Endothelial cell of umbilical vein (primary cell): ENCODE measurements around the gene RPAP3. TPM values are rescaled to one million over a fixed set of nuclear protein-coding genes. Genes with fewer than 3 reads are reported as not detected.

ENCODE experiments used
- BruUV-seq: library from RNA; stranded (reverse); fragments of 400-500 nt; replicated peaks from 2 replicates; lab custom pipeline; 2021; lab: Mats Ljungman, UMichigan
- CTCF ChIA-PET: fragments of 300-600, 350-600 bp; sonication (Branson Sonifier 250); formaldehyde crosslinking; loops from one replicate; lab custom pipeline; 2021; ENCODE audit warnings: antibody characterized with exemption, inconsistent platforms; lab: Charles Lee
- POLR2A ChIA-PET: fragments of 300-600, 350-600 bp; sonication (Branson Sonifier 250); formaldehyde crosslinking; loops from one replicate; lab custom pipeline; 2021; ENCODE audit warnings: antibody characterized with exemption, inconsistent platforms; lab: Charles Lee
- DNase-seq: peaks from one replicate; pipeline ENCODE4 v3.0.0-alpha.2; 2011; ENCODE audit warnings: low read depth, low spot score
- FAIRE-seq: peaks from 2 replicates; lab custom pipeline; 2011; peaks lifted over from hg19 to GRCh38; lab: Jason Lieb, UNC
- H2AFZ ChIP-seq: 2 replicates; pipeline ENCODE4 v1.6.0; 2012; ENCODE audit warnings: low read depth, low read length, control low read depth, inconsistent platforms
- H3K27ac ChIP-seq: 2 replicates; pipeline ENCODE4 v1.5.1; 2011; ENCODE audit warnings: low read depth, mild to moderate bottlenecking, control low read depth, low read length, moderate library complexity; ENCODE audit not compliant: insufficient read depth
- H3K27me3 ChIP-seq, 2 experiments: 2 replicates each; pipeline versions ENCODE4 v1.6.0 to v1.6.1; 2011; ENCODE audit warnings: low read length in 2 of 2, mixed read lengths in 1 of 2; ENCODE audit not compliant: control insufficient read depth in 2 of 2, insufficient read depth in 2 of 2
- H3K36me3 ChIP-seq, 2 experiments: 2 replicates in 1 of 2; 3 replicates in 1 of 2; pipeline ENCODE4 v1.5.1; 2011; ENCODE audit warnings: low read length in 2 of 2, mild to moderate bottlenecking in 1 of 2, moderate library complexity in 1 of 2; ENCODE audit not compliant: control insufficient read depth in 2 of 2, insufficient read depth in 2 of 2; ENCODE audit errors: extremely low read depth in 1 of 2
- H3K4me1 ChIP-seq: 3 replicates; pipeline ENCODE4 v1.5.1; 2011; ENCODE audit warnings: mild to moderate bottlenecking, low read length; ENCODE audit not compliant: control insufficient read depth, insufficient read depth; ENCODE audit errors: extremely low read depth
- H3K4me2 ChIP-seq: 2 replicates; pipeline ENCODE4 v1.6.1; 2011; ENCODE audit warnings: low read length, control low read depth, mixed read lengths; ENCODE audit not compliant: insufficient read depth
- H3K4me3 ChIP-seq, 3 experiments: fragments of 200-600 bp in 1 of 3; sonication (generic), shearing (Covaris generic) in 1 of 3; replicated peaks in 1 of 3; 2 replicates each; pipeline ENCODE4 v1.5.1; 2011 to 2016; ENCODE audit warnings: control low read depth in 3 of 3, low read length in 3 of 3, mild to moderate bottlenecking in 2 of 3, inconsistent platforms in 1 of 3, low read depth in 1 of 3, moderate library complexity in 1 of 3; ENCODE audit not compliant: insufficient read depth in 1 of 3
- H3K79me2 ChIP-seq: 2 replicates; pipeline ENCODE4 v1.6.0; 2012; ENCODE audit warnings: low read length, inconsistent platforms; ENCODE audit not compliant: control insufficient read depth, insufficient read depth
- H3K9ac ChIP-seq: replicated peaks from 2 replicates; pipeline ENCODE3; 2011; ENCODE audit warnings: low read length, control low read depth; ENCODE audit not compliant: insufficient read depth; ENCODE audit errors: extremely low read depth
- H3K9me1 ChIP-seq: replicated peaks from 3 replicates; pipeline ENCODE4 v1.6.0; 2011; ENCODE audit warnings: mild to moderate bottlenecking, low read length; ENCODE audit not compliant: control insufficient read depth, insufficient read depth; ENCODE audit errors: extremely low read depth
- H3K9me3 ChIP-seq: replicated peaks from 2 replicates; pipeline ENCODE4 v1.5.1; 2012; ENCODE audit warnings: low read length, inconsistent platforms; ENCODE audit not compliant: control insufficient read depth, insufficient read depth
- H4K20me1 ChIP-seq: replicated peaks from 2 replicates; pipeline ENCODE3; 2011; ENCODE audit warnings: mild to moderate bottlenecking, low read length; ENCODE audit not compliant: control insufficient read depth, insufficient read depth; ENCODE audit errors: extremely low read depth
- CTCF ChIP-seq, 2 donors: IDR thresholded peaks; 1 replicate in 1 of 2; 2 replicates in 1 of 2; pipeline ENCODE4 v1.5.1; 2011; ENCODE audit warnings: low read length in 2 of 2, mild to moderate bottlenecking in 2 of 2, moderate library complexity in 2 of 2, control low read depth in 1 of 2, inconsistent platforms in 1 of 2, low read depth in 1 of 2; ENCODE audit not compliant: insufficient read depth in 1 of 2; ENCODE audit errors: extremely low read depth in 1 of 2
- EZH2 ChIP-seq: IDR thresholded peaks from 2 replicates; pipeline ENCODE4 v1.6.1; 2012; ENCODE audit warnings: borderline replicate concordance, low read depth, mild to moderate bottlenecking, moderate library complexity, low read length, inconsistent platforms; ENCODE audit not compliant: severe bottlenecking
- FOS ChIP-seq: IDR thresholded peaks from 2 replicates; pipeline ENCODE4 v1.6.1; 2011; ENCODE audit warnings: mild to moderate bottlenecking, low read length, moderate library complexity, borderline replicate concordance; ENCODE audit not compliant: insufficient read depth
- JUN ChIP-seq: IDR thresholded peaks from 2 replicates; pipeline ENCODE4 v1.6.1; 2011; ENCODE audit warnings: borderline replicate concordance, low read depth; ENCODE audit not compliant: insufficient read length, insufficient read depth
- MAX ChIP-seq: IDR thresholded peaks from 2 replicates; pipeline ENCODE4 v1.6.1; 2011; ENCODE audit not compliant: insufficient read depth, insufficient read length
- MYC ChIP-seq: IDR thresholded peaks from one replicate; pipeline ENCODE4 v1.6.1; 2011; ENCODE audit warnings: mild to moderate bottlenecking, low read depth, low read length
- POLR2A ChIP-seq: IDR thresholded peaks from 2 replicates; pipeline ENCODE4 v1.6.1; 2012; ENCODE audit warnings: low read depth, mild to moderate bottlenecking, control low read depth, low read length
- POLR2AphosphoS5 ChIP-seq: IDR thresholded peaks from 2 replicates; pipeline ENCODE4 v1.6.1; 2012; ENCODE audit warnings: low read depth, mild to moderate bottlenecking, control low read depth, low read length, moderate library complexity; ENCODE audit not compliant: insufficient read depth
- dilution Hi-C: fragments of 300-500 bp; cut with MboI; formaldehyde crosslinking; loops from one replicate; pipeline ENCODE4 v1.15.0; 2019; ENCODE audit warnings: low sequenced_read_pairs; ENCODE audit not compliant: extremely low pct_ligation_motif_present
- intact Hi-C: fragments of 100-400 bp; cut with micrococcal nuclease; formaldehyde crosslinking; loops from one replicate; pipeline ENCODE4 v1.10.0; 2022
- polyA plus RNA-seq, 4 experiments: library from polyadenylated mRNA; depleted of rRNA in 3 of 4; stranded (reverse) in 3 of 4; unstranded in 1 of 4; fragments of >200 nt; gene quantifications; 2 replicates each; pipeline versions ENCODE4 v1.2.1 to v1.2.3, GENCODE V29; 2011 to 2012; ENCODE audit warnings: missing spikeins in 1 of 4
- total RNA-seq: library from RNA; stranded (reverse); gene quantifications from 2 replicates; pipeline ENCODE4 v1.2.3, GENCODE V29; 2021

RPAP3 gene
- total and polyA plus RNA-seq, 2 donors (not counting 3 experiments of a cell fraction or from before 2014, with no cell fraction given): 3.9 to 29.8 TPM

- no peaks in the 10 kb centered on the region for H4K20me1 ChIP-seq
- no peaks in the 10 kb centered on the region for H3K9me1 ChIP-seq
- no TSS peak for BruUV-seq
- H3K4me2 ChIP-seq: no peak overlapping the region
- no peak for DNase-seq
- no peaks in the 10 kb centered on the region for H3K79me2 ChIP-seq
- TF ChIP-seq POLR2AphosphoS5 (no peak), CTCF (IDR thresholded peaks at IDR 0.05; ENCODE audit: extremely low read depth in 1 of 2, insufficient read depth in 1 of 2, low read depth in 1 of 2, low read length in 2 of 2) (no peak), MAX (no peak), FOS (no peak), MYC (no peak), EZH2 (no peak), POLR2A (no peak), JUN (no peak)
- intact Hi-C loops: loop anchor here (10.0 kb wide), 1 partner anchor 443 kb away; the partner anchor contains the start of gene ASB8
- no peak overlapping the region for H3K4me3 ChIP-seq
- CTCF ChIA-PET: interaction anchor here (0.7 to 11.5 kb wide), 4 partner anchors 56 to 752 kb away, joined by 3 to 172 read pairs (median 108); no protein-coding TSS in a partner anchor
- H3K27me3 ChIP-seq: no peaks in the 10 kb centered on the region
- no peaks in the 10 kb centered on the region for H3K36me3 ChIP-seq
- H3K4me1 ChIP-seq: no peaks in the 10 kb centered on the region
- H3K9ac ChIP-seq: no peak overlapping the region
- no peak overlapping the region for H2AFZ ChIP-seq
- H3K9me3 ChIP-seq: no peaks in the 10 kb centered on the region
- POLR2A ChIA-PET: no interaction called here
- dilution Hi-C loops: no loop called here
- no peak for FAIRE-seq
- no peak overlapping the region for H3K27ac ChIP-seq
Observed at GRCh38 chr12:47712171-47712570, 6.3 kb upstream of the RPAP3 start.
